H1 (cell line): ENCODE measurements around the gene GJB1. TPM values are rescaled to one million over a fixed set of nuclear protein-coding genes. Genes with fewer than 3 reads are reported as not detected.

Experiments
- CTCF ChIA-PET: fragments of 300-600 bp; sonication (Branson Sonifier 250); formaldehyde crosslinking; loops from one replicate; lab custom pipeline; 2021; ENCODE audit not compliant: partially characterized antibody; lab: Charles Lee
- POLR2A ChIA-PET: fragments of 300-600 bp; sonication (Branson Sonifier 250); formaldehyde crosslinking; loops from one replicate; lab custom pipeline; 2021; ENCODE audit warnings: inconsistent platforms; ENCODE audit not compliant: partially characterized antibody; lab: Charles Lee
- DNase-seq, 2 experiments: peaks; one replicate each; pipeline versions ENCODE4 v3.0.0 to v3.0.0-alpha.2; 2010 to 2022; ENCODE audit warnings: low spot score in 2 of 2, low read depth in 1 of 2, mixed read lengths in 1 of 2
- FAIRE-seq: peaks from 2 replicates; lab custom pipeline; 2011; peaks lifted over from hg19 to GRCh38; lab: Jason Lieb, UNC
- H2AFZ ChIP-seq: 2 replicates; pipeline ENCODE4 v1.8.1; 2012; ENCODE audit warnings: low read length, inconsistent platforms
- H2AK5ac ChIP-seq: 2 replicates; pipeline ENCODE4 v1.6.1; 2013; ENCODE audit warnings: low read depth, low read length
- H2BK120ac ChIP-seq: replicated peaks from 2 replicates; pipeline ENCODE3; 2013; ENCODE audit warnings: low read depth, low read length, inconsistent platforms
- H2BK12ac ChIP-seq: 2 replicates; pipeline ENCODE4 v1.6.1; 2013; ENCODE audit warnings: low read depth, low read length
- H2BK15ac ChIP-seq: 2 replicates; pipeline ENCODE4 v1.6.1; 2013; ENCODE audit warnings: low read length
- H2BK20ac ChIP-seq: 2 replicates; pipeline ENCODE4 v1.6.1; 2013; ENCODE audit warnings: low read length
- H2BK5ac ChIP-seq: 2 replicates; pipeline ENCODE4 v1.6.1; 2013; ENCODE audit warnings: low read depth, low read length
- H3K14ac ChIP-seq: 2 replicates; pipeline ENCODE4 v1.6.1; 2013; ENCODE audit warnings: inconsistent platforms; ENCODE audit not compliant: insufficient read length
- H3K18ac ChIP-seq: 2 replicates; pipeline ENCODE4 v1.6.1; 2013; ENCODE audit warnings: low read length; ENCODE audit errors: extremely low read depth
- H3K23ac ChIP-seq: 2 replicates; pipeline ENCODE4 v1.6.1; 2013; ENCODE audit warnings: inconsistent platforms; ENCODE audit not compliant: insufficient read length
- H3K23me2 ChIP-seq: 2 replicates; pipeline ENCODE4 v1.6.1; 2013; ENCODE audit warnings: low read depth, low read length
- H3K27ac ChIP-seq: 2 replicates; pipeline ENCODE4 v1.6.1; 2011; ENCODE audit warnings: low read depth, low read length, inconsistent platforms
- H3K27me3 ChIP-seq, 4 experiments: replicated peaks in 1 of 4; 1 replicate in 1 of 4; 2 replicates in 3 of 4; pipeline versions ENCODE4 v1.6.1 to v1.8.1; 2011 to 2013; ENCODE audit warnings: low read length in 3 of 4, mild to moderate bottlenecking in 3 of 4, inconsistent platforms in 2 of 4, mixed read lengths in 2 of 4, moderate library complexity in 1 of 4; ENCODE audit not compliant: control insufficient read depth in 3 of 4, insufficient read depth in 3 of 4; ENCODE audit errors: extremely low read depth in 1 of 4
- H3K36me3 ChIP-seq, 4 experiments: 2 replicates each; pipeline versions ENCODE4 v1.6.1 to v1.8.1; 2011 to 2013; ENCODE audit warnings: mild to moderate bottlenecking in 4 of 4, low read length in 3 of 4, moderate library complexity in 2 of 4, control low read depth in 1 of 4, inconsistent platforms in 1 of 4; ENCODE audit not compliant: insufficient read depth in 4 of 4, control insufficient read depth in 2 of 4
- H3K4ac ChIP-seq: replicated peaks from 2 replicates; pipeline ENCODE3; 2013; ENCODE audit warnings: low read length, low read depth, mixed read lengths, inconsistent platforms; ENCODE audit not compliant: insufficient read length
- H3K4me1 ChIP-seq, 4 experiments: replicated peaks in 1 of 4; 1 replicate in 1 of 4; 2 replicates in 3 of 4; pipeline versions ENCODE4 v1.6.1 to v1.8.1; 2011 to 2013; ENCODE audit warnings: low read length in 3 of 4, inconsistent platforms in 2 of 4, mixed read lengths in 1 of 4; ENCODE audit not compliant: insufficient read depth in 4 of 4, control insufficient read depth in 3 of 4
- H3K4me2 ChIP-seq, 2 experiments: 2 replicates each; pipeline versions ENCODE4 v1.6.1 to v1.8.1; 2011 to 2013; ENCODE audit warnings: low read depth in 2 of 2, low read length in 2 of 2, control low read depth in 1 of 2, inconsistent platforms in 1 of 2, mild to moderate bottlenecking in 1 of 2; ENCODE audit not compliant: insufficient read depth in 1 of 2
- H3K4me3 ChIP-seq, 4 experiments: fragments of 200-600, 300-600 bp in 1 of 4; sonication (generic), shearing (Covaris generic), sonication (Bioruptor Twin) in 1 of 4; 2 replicates each; pipeline versions ENCODE4 v1.5.1 to v1.8.1; 2011 to 2016; ENCODE audit warnings: low read length in 4 of 4, low read depth in 3 of 4, control low read depth in 2 of 4, inconsistent platforms in 2 of 4, mild to moderate bottlenecking in 2 of 4, mixed read lengths in 1 of 4, moderate library complexity in 1 of 4; ENCODE audit not compliant: insufficient read depth in 2 of 4; ENCODE audit errors: extremely low read depth in 1 of 4
- H3K56ac ChIP-seq: replicated peaks from 2 replicates; pipeline ENCODE3; 2013; ENCODE audit warnings: low read depth, mild to moderate bottlenecking, mixed read lengths, low read length, inconsistent platforms; ENCODE audit not compliant: insufficient read length
- H3K79me1 ChIP-seq: 2 replicates; pipeline ENCODE4 v1.6.1; 2013; ENCODE audit warnings: low read depth, low read length, control low read depth
- H3K79me2 ChIP-seq, 2 experiments: 2 replicates each; pipeline versions ENCODE4 v1.6.1 to v1.8.1; 2012 to 2013; ENCODE audit warnings: low read length in 2 of 2, mild to moderate bottlenecking in 2 of 2, inconsistent platforms in 1 of 2; ENCODE audit not compliant: insufficient read depth in 2 of 2, control insufficient read depth in 1 of 2
- H3K9ac ChIP-seq, 4 experiments: replicated peaks in 1 of 4; 1 replicate in 1 of 4; 2 replicates in 3 of 4; pipeline versions ENCODE4 v1.6.1 to v1.8.1; 2011 to 2013; ENCODE audit warnings: low read depth in 3 of 4, low read length in 3 of 4, control low read depth in 2 of 4, mild to moderate bottlenecking in 2 of 4, moderate library complexity in 2 of 4, inconsistent platforms in 1 of 4; ENCODE audit errors: extremely low read depth in 1 of 4
- H3K9me3 ChIP-seq, 2 experiments: 2 replicates each; pipeline versions ENCODE4 v1.6.1 to v1.8.1; 2012 to 2013; ENCODE audit warnings: mild to moderate bottlenecking in 2 of 2, moderate library complexity in 2 of 2, control low read depth in 1 of 2, inconsistent platforms in 1 of 2, low read depth in 1 of 2, low read length in 1 of 2, mixed read lengths in 1 of 2; ENCODE audit not compliant: insufficient read depth in 2 of 2
- H4K20me1 ChIP-seq, 2 experiments: replicated peaks in 1 of 2; 2 replicates each; pipeline versions ENCODE3 to v1.8.1; 2011 to 2013; ENCODE audit warnings: inconsistent platforms in 2 of 2, low read length in 2 of 2, mild to moderate bottlenecking in 1 of 2; ENCODE audit not compliant: insufficient read depth in 2 of 2, control insufficient read depth in 1 of 2
- H4K5ac ChIP-seq: 2 replicates; pipeline ENCODE4 v1.6.1; 2013; ENCODE audit warnings: low read length, low read depth, mixed read lengths, inconsistent platforms; ENCODE audit not compliant: insufficient read length
- H4K8ac ChIP-seq: 2 replicates; pipeline ENCODE4 v1.8.0; 2013; ENCODE audit warnings: mild to moderate bottlenecking, moderate library complexity, low read length, inconsistent platforms; ENCODE audit not compliant: insufficient read depth; ENCODE audit errors: extremely low read depth
- H4K91ac ChIP-seq: replicated peaks from 2 replicates; pipeline ENCODE3; 2013; ENCODE audit warnings: low read length, mixed read lengths, inconsistent platforms; ENCODE audit not compliant: insufficient read length
- BACH1 ChIP-seq: IDR thresholded peaks from 2 replicates; pipeline ENCODE4 v1.6.1; 2012; ENCODE audit warnings: low read length, improper control_type of control experiment
- CBX8 ChIP-seq: fragments of 300-800, 300-1000 bp; sonication (generic); IDR thresholded peaks from 2 replicates; pipeline ENCODE4 v1.7.1; 2016; ENCODE audit warnings: low read depth, low read length, borderline replicate concordance
- CTBP2 ChIP-seq: IDR thresholded peaks from 2 replicates; pipeline ENCODE4 v1.7.0; 2011; ENCODE audit warnings: borderline replicate concordance, mild to moderate bottlenecking, moderate library complexity, mixed read lengths, low read length; ENCODE audit not compliant: insufficient read depth, insufficient read length
- EZH2 ChIP-seq: fragments of 200-600 bp; sonication (generic); IDR thresholded peaks from 2 replicates; pipeline ENCODE4 v1.7.1; 2012; ENCODE audit warnings: low read depth, mild to moderate bottlenecking, moderate library complexity, low read length, inconsistent platforms; ENCODE audit not compliant: severe bottlenecking
- POLR2AphosphoS5 ChIP-seq: IDR thresholded peaks from 2 replicates; pipeline ENCODE4 v1.6.1; 2011; ENCODE audit warnings: low read depth, low read length
- RBBP5 ChIP-seq: IDR thresholded peaks from 2 replicates; pipeline ENCODE4 v1.7.1; 2012; ENCODE audit warnings: low read depth, mild to moderate bottlenecking, inconsistent platforms, low read length, moderate library complexity, borderline replicate concordance
- SAP30 ChIP-seq: fragments of 300-600 bp; sonication (generic); IDR thresholded peaks from 2 replicates; pipeline ENCODE4 v1.7.1; 2012; ENCODE audit warnings: low read length, moderate library complexity, mild to moderate bottlenecking, inconsistent platforms; ENCODE audit not compliant: insufficient read depth, insufficient replicate concordance
- SIN3A ChIP-seq, 2 experiments: IDR thresholded peaks in 1 of 2; conservative IDR thresholded peaks in 1 of 2; 2 replicates each; pipeline ENCODE4 v1.6.1; 2011 to 2012; ENCODE audit warnings: low read length in 2 of 2, improper control_type of control experiment in 1 of 2, low read depth in 1 of 2, mild to moderate bottlenecking in 1 of 2
- SIRT6 ChIP-seq: IDR thresholded peaks from one replicate; pipeline ENCODE4 v1.7.1; 2012; ENCODE audit warnings: low read length, inconsistent platforms
- SP1 ChIP-seq: IDR thresholded peaks from 2 replicates; pipeline ENCODE4 v1.6.1; 2011; ENCODE audit warnings: low read depth, low read length
- TAF7 ChIP-seq: optimal IDR thresholded peaks from 2 replicates; pipeline ENCODE3; 2011; ENCODE audit warnings: low read depth, mild to moderate bottlenecking, inconsistent platforms, low read length, moderate library complexity, borderline replicate concordance
- USF2 ChIP-seq: IDR thresholded peaks from 2 replicates; pipeline ENCODE4 v1.6.1; 2011; ENCODE audit warnings: low read length, improper control_type of control experiment
- WGBS, 2 experiments: shearing (Covaris generic) in 1 of 2; methylation state at CpG; one replicate each; pipeline versions ENCODE4 v1.1.6 to v1.1.7; 2013 to 2015; ENCODE audit warnings: low lambda C conversion rate in 2 of 2, mixed read lengths in 2 of 2, inconsistent platforms in 1 of 2, low coverage in 1 of 2, missing lambda C conversion rate in 1 of 2; ENCODE audit not compliant: insufficient replicate concordance in 2 of 2, insufficient coverage in 1 of 2, insufficient read length in 1 of 2; ENCODE audit errors: extremely low coverage in 1 of 2, missing lambda C conversion rate in 1 of 2; 5-methylcytosine and 5-hydroxymethylcytosine counted together
- polyA plus RNA-seq, 7 experiments: library from polyadenylated mRNA; depleted of rRNA in 3 of 7; stranded (reverse) in 5 of 7; unstranded in 2 of 7; fragments of >200 nt in 5 of 7; fragments of 200-250 nt in 2 of 7; gene quantifications; 1 replicate in 5 of 7; 2 replicates in 1 of 7; 4 replicates in 1 of 7; pipeline versions ENCODE4 v1.2.1 to v1.2.3, GENCODE V29; 2011 to 2013; ENCODE audit warnings: missing spikeins in 2 of 7, mixed read lengths in 2 of 7
- total RNA-seq: library from RNA; stranded (reverse); fragmentation: NEBNext Ultra II Directional; extraction: Animal tissue kit (Norgen Biotek cat#: 25700); gene quantifications from 2 replicates; pipeline ENCODE4 v1.2.1, GENCODE V29; 2021

The GJB1 gene
- total and polyA plus RNA-seq, 2 of the 8 experiments (the other 6 are each of a cell fraction or from before 2014, with no cell fraction given), result 0.14 TPM; not detected in 1

DNA sequence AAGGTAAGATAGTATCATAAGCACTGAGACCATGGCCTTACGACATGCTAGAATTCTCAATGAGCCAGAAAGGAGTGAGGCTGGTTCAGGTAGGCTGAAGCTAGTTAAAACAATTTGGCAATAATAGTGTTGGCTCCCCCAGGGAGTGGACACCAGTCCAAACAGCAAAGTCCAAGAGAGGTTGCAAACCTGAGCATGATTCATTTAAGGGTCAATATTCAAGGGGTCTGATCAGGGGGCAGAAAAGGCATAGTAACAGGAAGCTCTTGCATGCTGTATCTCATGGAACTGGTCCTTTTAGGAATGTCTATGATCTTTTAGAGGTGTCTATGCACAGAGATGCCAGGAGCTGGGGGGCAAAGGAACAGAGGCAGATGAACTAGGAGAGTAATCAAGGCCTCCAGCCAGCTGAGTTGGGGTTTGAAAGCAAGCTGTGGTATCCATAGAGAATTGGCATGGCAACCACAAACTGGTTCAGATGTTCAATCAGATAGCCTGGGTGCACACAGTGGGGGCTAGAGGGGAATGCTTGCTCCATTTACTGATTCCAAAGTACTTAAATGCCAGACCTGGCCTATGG is 5.1 kb downstream of the GJB1 start:
- Histone ChIP-seq H3K79me2 (no peaks in the 10 kb centered on the region), H3K27me3 (no peaks in the 10 kb centered on the region), H3K23me2 (no peaks in the 10 kb centered on the region), H3K23ac (no peak overlapping the region), H3K9me3 (no peaks in the 10 kb centered on the region), H3K27ac (no peak overlapping the region), H2AFZ (no peak overlapping the region), H2BK120ac (no peak overlapping the region), H2BK15ac (no peak overlapping the region), H2BK20ac (no peak overlapping the region), H4K20me1 (no peaks in the 10 kb centered on the region), H2AK5ac (no peak overlapping the region), H3K4me3 (no peak overlapping the region), H4K5ac (no peak overlapping the region), H3K4me2 (no peak overlapping the region), H2BK12ac (no peak overlapping the region), H3K4ac (no peak overlapping the region), H3K18ac (no peak overlapping the region), H3K14ac (no peak overlapping the region), H4K91ac (no peak overlapping the region), H4K8ac (no peak overlapping the region), H3K9ac (no peak overlapping the region), H3K36me3 (no peaks in the 10 kb centered on the region), H2BK5ac (no peak overlapping the region), H3K56ac (no peak overlapping the region), H3K79me1 (no peaks in the 10 kb centered on the region), H3K4me1 (peaks cover 3 to 7% (median 5%) of the 10 kb centered on the region in 4 experiments)
- FAIRE-seq, result no peak
- no peak for DNase-seq
- ChIA-PET CTCF (interaction anchor here (0.9 to 1.9 kb wide), 3 partner anchors 10 to 45 kb away, joined by 4 to 8 read pairs (median 4); no protein-coding TSS in a partner anchor), POLR2A (interaction anchor here (0.6 to 2.2 kb wide), 4 partner anchors 11 to 79 kb away, joined by 3 to 7 read pairs (median 4); no protein-coding TSS in a partner anchor)
- WGBS, 2 experiments, result 100% methylated on average over 1 of the region's 1 CpG; no CpG with 5 or more reads in 1 of the 2 experiments
- no peak for TF ChIP-seq SAP30
- TF ChIP-seq SIRT6, result no peak
- no peak for TF ChIP-seq EZH2
- TF ChIP-seq SP1, result no peak
- no peak for TF ChIP-seq POLR2AphosphoS5
- TF ChIP-seq BACH1, result no peak
- no peak for TF ChIP-seq USF2
- no peak for TF ChIP-seq SIN3A (conservative IDR thresholded peaks at IDR 0.05 in 1 of 2, IDR thresholded peaks at IDR 0.05 in 1 of 2; ENCODE audit: low read depth in 1 of 2, low read length in 2 of 2)
- TF ChIP-seq CBX8, result no peak
- no peak for TF ChIP-seq RBBP5
- no peak for TF ChIP-seq CTBP2
- TF ChIP-seq TAF7, result no peak
